ENCODE measurements around the gene TRMT11. TPM values are rescaled to one million over a fixed set of nuclear protein-coding genes. Genes with fewer than 3 reads are reported as not detected.
A peak's percentile ranks its signal among the peaks of the same experiment; 100 is the strongest.

TRMT11 gene
- total RNA-seq, 4 donors from 2014 or later = 21.5 to 69.2 (median 47.8) TPM

DNA sequence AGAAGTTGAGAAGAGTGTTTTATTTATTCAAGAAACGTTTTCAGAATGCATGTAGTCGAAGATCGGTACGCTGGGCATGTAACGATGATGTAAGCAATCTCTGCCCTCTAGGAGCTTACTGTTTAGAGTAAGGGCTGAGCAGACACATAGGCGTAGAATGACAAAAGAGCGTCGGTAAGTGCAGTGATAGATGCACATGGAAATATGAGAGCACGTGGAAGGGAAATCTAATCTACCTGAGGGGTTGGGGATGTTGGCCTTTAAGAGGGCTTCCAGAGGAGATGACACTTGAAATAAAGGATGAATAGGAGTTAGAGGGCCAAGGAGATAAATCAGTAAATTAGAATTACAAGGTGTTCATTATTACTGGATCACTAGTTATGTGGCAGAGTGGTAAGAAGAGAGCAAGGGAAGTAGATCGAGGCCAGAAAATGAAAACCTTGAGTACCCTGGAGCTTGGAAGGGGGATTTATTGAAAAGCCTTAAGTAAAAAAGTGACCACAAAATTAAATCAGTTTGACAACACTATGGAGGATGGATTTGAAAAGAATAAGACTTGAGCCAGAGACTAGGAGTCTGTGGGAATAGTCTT lies 782 bp downstream of the TRMT11 start:
- no peaks in the 10 kb centered on the region for H3K27me3 ChIP-seq
- peak overlapping the region; percentile 80 to 82 for H3K27ac ChIP-seq
- no peak for DNase-seq
- H3K4me1 ChIP-seq = no peaks in the 10 kb centered on the region
- intact Hi-C loops (cut with DNase I; ENCODE audit: low total_unique reads) = no loop called here
- TF ChIP-seq POLR2A (IDR thresholded peaks at IDR 0.05) = no peak
- TF ChIP-seq, protein P1, sequence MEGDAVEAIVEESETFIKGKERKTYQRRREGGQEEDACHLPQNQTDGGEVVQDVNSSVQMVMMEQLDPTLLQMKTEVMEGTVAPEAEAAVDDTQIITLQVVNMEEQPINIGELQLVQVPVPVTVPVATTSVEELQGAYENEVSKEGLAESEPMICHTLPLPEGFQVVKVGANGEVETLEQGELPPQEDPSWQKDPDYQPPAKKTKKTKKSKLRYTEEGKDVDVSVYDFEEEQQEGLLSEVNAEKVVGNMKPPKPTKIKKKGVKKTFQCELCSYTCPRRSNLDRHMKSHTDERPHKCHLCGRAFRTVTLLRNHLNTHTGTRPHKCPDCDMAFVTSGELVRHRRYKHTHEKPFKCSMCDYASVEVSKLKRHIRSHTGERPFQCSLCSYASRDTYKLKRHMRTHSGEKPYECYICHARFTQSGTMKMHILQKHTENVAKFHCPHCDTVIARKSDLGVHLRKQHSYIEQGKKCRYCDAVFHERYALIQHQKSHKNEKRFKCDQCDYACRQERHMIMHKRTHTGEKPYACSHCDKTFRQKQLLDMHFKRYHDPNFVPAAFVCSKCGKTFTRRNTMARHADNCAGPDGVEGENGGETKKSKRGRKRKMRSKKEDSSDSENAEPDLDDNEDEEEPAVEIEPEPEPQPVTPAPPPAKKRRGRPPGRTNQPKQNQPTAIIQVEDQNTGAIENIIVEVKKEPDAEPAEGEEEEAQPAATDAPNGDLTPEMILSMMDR (IDR thresholded peaks at IDR 0.05) = no peak
- H3K4me3 ChIP-seq = peak overlapping the region; percentile 62 to 69
- H3K9me3 ChIP-seq = no peaks in the 10 kb centered on the region
- no peaks in the 10 kb centered on the region for H3K36me3 ChIP-seq

GRCh38 chr6:125988280-125988679 lies 1.9 kb downstream of the TRMT11 start:
- TF ChIP-seq, protein P1 (IDR thresholded peaks at IDR 0.05) = no peak
- TF ChIP-seq POLR2A (IDR thresholded peaks at IDR 0.05) = no peak
- DNase-seq = no peak
- H3K27me3 ChIP-seq = no peaks in the 10 kb centered on the region
- H3K9me3 ChIP-seq = no peaks in the 10 kb centered on the region
- no peaks in the 10 kb centered on the region for H3K4me1 ChIP-seq
- no peak overlapping the region for H3K4me3 ChIP-seq
- H3K27ac ChIP-seq = no peak overlapping the region
- no peaks in the 10 kb centered on the region for H3K36me3 ChIP-seq
- intact Hi-C loops (cut with DNase I; ENCODE audit: low total_unique reads) = no loop called here

GRCh38 chr6:125989631-125990030 lies 3.3 kb downstream of the TRMT11 start:
- intact Hi-C loops (cut with DNase I; ENCODE audit: low total_unique reads) = no loop called here

GRCh38 chr6:125991653-125992052 lies 5.3 kb downstream of the TRMT11 start:
- Histone ChIP-seq H3K36me3 (no peaks in the 10 kb centered on the region), H3K27ac (peak overlapping the region in 1 of 2 donors; percentile 35), H3K4me1 (no peaks in the 10 kb centered on the region), H3K4me3 (no peak overlapping the region), H3K27me3 (no peaks in the 10 kb centered on the region), H3K9me3 (no peaks in the 10 kb centered on the region)
- DNase-seq = no peak
- intact Hi-C loops (cut with DNase I; ENCODE audit: low total_unique reads) = no loop called here
- TF ChIP-seq POLR2A (IDR thresholded peaks at IDR 0.05) = no peak
- TF ChIP-seq, protein P1 (IDR thresholded peaks at IDR 0.05) = no peak

More at GRCh38 chr6:125989631-125990030, 3.3 kb downstream of the TRMT11 start:
- Histone ChIP-seq H3K27ac (peak overlapping the region; percentile 33 to 50), H3K9me3 (no peaks in the 10 kb centered on the region), H3K4me1 (no peaks in the 10 kb centered on the region), H3K27me3 (no peaks in the 10 kb centered on the region), H3K4me3 (no peak overlapping the region), H3K36me3 (no peaks in the 10 kb centered on the region)
- TF ChIP-seq, protein P1 (IDR thresholded peaks at IDR 0.05) = no peak
- no peak for TF ChIP-seq POLR2A (IDR thresholded peaks at IDR 0.05)
- DNase-seq = no peak

- Histone ChIP-seq H3K36me3 (no peaks in the 10 kb centered on the region), H3K27me3 (no peaks in the 10 kb centered on the region), H3K27ac (no peak overlapping the region), H3K4me3 (no peak overlapping the region), H3K4me1 (no peaks in the 10 kb centered on the region), H3K9me3 (no peaks in the 10 kb centered on the region)
- TF ChIP-seq, protein P1 (IDR thresholded peaks at IDR 0.05) = no peak
- TF ChIP-seq POLR2A (IDR thresholded peaks at IDR 0.05) = no peak
- intact Hi-C loops (cut with DNase I; ENCODE audit: low total_unique reads) = no loop called here
- no peak for DNase-seq
Measured at GRCh38 chr6:125994670-125995488, 8.5 kb downstream of the TRMT11 start.
